Pons (tissue), 1 donor: ENCODE data around the gene OR10A2.
"Not testable (repeated sequence)": the region's sequence is repeated elsewhere in the genome, so short reads cannot be mapped to it uniquely, and the experiment has no call there.

Source experiments
- DNase-seq: peaks from one replicate; pipeline ENCODE4 v3.0.0-alpha.2; 2016; ENCODE audit warnings: low spot score

OR10A2 gene, protein sequence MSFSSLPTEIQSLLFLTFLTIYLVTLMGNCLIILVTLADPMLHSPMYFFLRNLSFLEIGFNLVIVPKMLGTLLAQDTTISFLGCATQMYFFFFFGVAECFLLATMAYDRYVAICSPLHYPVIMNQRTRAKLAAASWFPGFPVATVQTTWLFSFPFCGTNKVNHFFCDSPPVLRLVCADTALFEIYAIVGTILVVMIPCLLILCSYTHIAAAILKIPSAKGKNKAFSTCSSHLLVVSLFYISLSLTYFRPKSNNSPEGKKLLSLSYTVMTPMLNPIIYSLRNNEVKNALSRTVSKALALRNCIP

DNA sequence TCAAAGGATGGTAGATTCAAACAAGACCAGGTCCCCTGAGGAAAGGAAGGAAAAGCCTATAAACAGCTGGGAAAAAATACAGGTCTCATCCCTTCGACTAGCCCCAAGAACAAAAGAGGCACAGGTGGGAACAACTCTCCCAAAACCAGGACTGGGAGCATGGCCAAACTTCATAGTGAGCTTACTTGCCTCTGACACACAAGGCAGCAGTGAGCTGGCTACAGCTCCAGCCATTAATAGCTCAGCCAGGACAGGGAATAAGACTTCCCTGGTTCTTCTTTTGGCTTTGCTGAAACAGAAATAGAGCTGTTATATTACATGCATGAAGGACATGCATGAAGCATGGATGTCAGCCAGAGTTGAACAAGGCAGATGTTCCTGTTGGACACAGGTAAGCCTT lies at the start of gene OR10A2:
Gene OR10A2 (plus strand): TSS at position 97 of the 400 bp plus-strand sequence. CDS start 6,698 bp downstream, outside the sequence.
- DNase-seq = peak; percentile 31

GRCh38 chr11:6813656-6814055 lies 49.2 kb upstream of the OR10A2 start:
- DNase-seq = no peak

GRCh38 chr11:6817694-6818093 lies 45.2 kb upstream of the OR10A2 start:
- no peak for DNase-seq

DNA sequence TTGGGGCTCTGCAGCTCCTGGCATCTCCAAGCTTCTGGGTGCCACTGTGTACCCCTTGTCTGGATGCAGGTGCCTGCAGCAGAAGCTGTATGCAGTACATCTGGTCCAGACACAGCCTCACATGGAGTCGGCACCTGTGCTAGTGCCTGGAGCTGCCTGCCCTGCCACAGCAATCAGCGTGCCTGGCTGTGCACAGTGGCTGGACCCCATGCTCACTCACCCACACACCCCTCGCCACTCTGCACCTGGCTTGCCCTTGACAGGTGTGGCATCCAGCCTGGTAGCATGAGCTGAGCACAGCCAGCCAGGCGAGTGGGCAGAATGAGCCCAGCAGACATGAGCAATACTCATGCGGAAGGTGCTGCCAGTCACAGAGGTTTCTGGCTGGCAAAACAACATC lies 43.9 kb upstream of the OR10A2 start:
- no peak for DNase-seq

GRCh38 chr11:6824136-6824823 lies 38.6 kb upstream of the OR10A2 start:
- no peak for DNase-seq

GRCh38 chr11:6825231-6825744 lies 37.6 kb upstream of the OR10A2 start:
- DNase-seq = no peak

DNA sequence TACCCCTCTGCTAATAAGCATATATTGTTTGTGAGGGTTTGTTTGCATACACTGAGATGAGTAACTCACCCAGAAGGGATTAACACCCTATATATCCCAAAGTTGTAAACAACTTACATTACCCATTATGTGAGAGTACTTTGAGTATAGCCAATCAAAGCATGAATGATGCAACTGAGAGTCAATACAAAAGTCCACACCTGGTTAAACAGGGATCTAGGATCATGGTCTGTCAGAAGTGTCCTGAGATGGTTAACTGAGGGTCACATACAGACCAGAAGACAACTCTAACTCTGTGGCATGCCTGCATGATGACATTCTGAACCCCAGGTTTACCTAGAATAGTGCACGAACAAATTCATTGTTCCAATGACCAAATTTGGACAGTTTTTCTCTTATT lies 34.8 kb upstream of the OR10A2 start:
- DNase-seq = no peak

DNA sequence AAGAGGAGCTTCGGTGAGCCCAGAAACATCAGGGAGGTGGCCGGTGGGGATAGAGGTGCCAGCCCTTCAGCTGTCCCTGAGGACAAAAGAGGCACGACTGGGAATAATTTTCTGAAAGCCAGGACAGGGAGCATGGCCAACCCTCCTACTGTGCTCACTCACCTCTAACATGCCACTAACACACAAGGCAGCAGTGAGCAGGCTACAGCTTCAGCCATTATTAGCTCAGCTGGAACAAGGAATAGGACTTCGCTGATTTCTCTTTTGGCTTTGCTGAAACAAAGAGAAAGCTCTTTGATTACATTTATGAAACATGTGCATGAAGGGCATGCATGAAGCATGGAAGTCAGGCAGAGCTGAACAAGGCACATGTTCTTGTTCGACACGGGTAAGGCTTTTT lies 29.5 kb upstream of the OR10A2 start:
- no peak for DNase-seq

- no peak for DNase-seq
Measured at GRCh38 chr11:6834021-6834420, 28.8 kb upstream of the OR10A2 start.

- no peak for DNase-seq
Measured at GRCh38 chr11:6841694-6842093, 21.2 kb upstream of the OR10A2 start.

- DNase-seq = no peak
Measured at GRCh38 chr11:6843670-6844069, 19.2 kb upstream of the OR10A2 start.

DNA sequence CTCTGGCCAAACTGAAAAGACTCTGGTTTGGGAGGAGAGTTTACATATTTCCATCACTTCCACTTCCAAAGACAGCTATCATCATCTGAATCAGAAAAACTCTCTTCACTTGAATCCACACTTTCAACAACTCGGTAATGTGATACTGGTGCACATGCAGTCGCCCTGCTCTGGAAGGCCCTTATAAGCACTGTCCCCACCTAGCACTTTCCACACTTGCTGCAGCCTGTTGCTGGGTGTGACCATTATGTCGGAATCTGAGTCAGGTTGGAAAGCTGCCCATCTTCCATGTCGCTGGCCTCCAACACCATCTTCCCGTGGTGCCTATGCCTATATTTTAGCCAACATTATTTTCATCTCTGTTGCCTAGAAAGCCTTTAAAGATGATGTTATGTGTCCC lies 18.5 kb upstream of the OR10A2 start:
- no peak for DNase-seq

DNA sequence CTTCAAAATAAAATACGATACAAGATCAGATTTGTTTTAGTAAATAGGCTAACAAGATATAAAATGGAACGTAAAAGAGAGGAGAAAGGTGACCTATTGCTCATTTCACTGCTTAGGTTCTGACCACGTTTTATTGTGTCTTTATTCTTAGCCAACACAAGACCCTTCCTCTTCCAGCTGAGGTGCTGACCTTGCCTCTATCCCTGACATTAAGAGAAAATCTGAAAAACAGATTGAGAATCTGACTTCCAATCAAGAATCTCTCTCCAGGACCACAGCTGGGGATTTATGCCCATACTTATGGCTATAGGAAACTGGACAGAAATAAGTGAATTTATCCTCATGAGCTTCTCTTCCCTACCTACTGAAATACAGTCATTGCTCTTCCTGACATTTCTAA lies 17.5 kb upstream of the OR10A2 start, which contains the start of gene OR10A5:
Gene OR10A5 (plus strand): TSS at position 301 of the 400 bp plus-strand sequence. CDS start 0 bp downstream, at position 301.
- DNase-seq = no peak

DNA sequence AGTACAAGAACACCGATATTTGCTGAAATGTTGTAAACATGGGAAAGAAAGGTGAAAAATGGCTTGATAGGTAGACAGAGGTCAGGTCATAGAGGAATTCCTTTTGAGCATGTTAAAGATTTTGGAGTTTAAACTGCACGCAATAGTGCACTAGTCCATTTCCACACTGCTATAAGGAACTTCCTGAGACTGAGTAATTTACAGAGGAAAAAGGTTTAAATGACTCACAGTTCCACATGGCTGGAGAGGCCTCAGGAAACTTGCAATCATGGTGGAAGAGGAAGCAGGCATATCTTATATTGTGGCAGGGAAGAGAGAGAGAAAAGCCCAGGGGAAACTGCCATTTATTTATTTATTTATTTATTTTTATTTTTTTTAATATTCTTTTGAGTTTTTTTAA lies 12.3 kb upstream of the OR10A2 start:
- no peak for DNase-seq

GRCh38 chr11:6854801-6855200 lies 8.1 kb upstream of the OR10A2 start:
- not testable (repeated sequence) for DNase-seq

GRCh38 chr11:6855971-6856541 lies 6.8 kb upstream of the OR10A2 start:
- DNase-seq = peak; percentile 8

DNA sequence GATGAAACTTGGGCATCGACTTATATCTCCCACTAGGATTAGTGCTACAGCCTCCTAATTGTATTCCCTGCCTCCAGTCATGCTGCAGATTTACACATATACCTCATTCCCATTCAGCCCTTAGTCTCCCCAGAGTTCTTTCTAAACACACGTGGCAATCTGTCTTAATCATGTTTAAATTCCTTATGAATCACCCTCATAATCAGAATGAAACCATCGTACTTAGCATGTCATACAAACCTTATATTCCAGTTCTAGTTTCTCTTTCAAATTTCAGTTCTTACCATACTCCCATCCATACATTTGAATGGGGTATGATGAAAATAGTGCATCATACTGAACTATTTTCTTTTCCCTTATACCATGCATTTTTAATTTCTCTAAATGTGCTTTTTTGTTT lies 6.0 kb upstream of the OR10A2 start:
- no peak for DNase-seq

DNA sequence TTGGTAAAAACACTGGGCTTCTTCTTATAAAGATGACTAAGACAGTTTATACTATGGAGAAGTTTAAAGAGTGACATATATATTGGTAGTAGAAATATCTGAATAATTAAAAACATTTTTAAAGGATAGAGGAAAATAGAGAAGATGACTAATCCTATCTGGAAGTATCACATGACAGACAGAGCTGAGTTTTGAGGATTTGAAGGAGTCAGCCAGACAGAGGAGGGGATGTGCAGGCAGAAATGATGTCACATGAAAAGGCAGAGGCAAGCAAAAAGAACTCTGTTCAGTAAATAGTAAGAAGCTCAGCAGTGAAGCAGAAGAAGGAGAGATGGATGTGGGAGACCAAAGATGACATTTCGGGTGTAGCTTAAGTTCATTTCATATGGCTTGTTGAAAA lies 1.6 kb downstream of the OR10A2 start:
- no peak for DNase-seq

DNA sequence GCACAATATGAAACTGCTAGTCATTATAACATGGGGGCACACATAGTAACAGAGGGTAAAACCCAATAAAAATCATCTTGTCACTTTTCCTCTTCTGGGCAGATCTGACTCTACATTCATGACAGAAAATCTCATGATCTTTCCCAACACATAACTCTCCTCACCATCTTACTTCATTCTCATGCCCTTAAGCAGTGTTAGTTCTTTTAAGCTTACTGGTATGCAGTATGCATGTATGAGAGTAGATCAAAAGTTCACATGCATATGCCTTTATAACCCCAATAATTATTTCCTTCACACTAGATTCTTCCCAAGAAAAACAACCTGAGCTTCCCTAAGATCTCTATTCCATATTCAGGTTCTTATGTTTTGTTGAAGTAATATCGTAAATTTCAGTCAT lies 8.4 kb downstream of the OR10A2 start:
- DNase-seq = no peak

- DNase-seq = no peak
Measured at GRCh38 chr11:6875761-6876160, 12.9 kb downstream of the OR10A2 start.

- DNase-seq = no peak
Measured at GRCh38 chr11:6876325-6876724, 13.5 kb downstream of the OR10A2 start, which contains the start of gene OR10A4. Gene OR10A4, plus strand, starts transcription at chr11:6876625. Its CDS starts 23 bp downstream, at chr11:6876648.

DNA sequence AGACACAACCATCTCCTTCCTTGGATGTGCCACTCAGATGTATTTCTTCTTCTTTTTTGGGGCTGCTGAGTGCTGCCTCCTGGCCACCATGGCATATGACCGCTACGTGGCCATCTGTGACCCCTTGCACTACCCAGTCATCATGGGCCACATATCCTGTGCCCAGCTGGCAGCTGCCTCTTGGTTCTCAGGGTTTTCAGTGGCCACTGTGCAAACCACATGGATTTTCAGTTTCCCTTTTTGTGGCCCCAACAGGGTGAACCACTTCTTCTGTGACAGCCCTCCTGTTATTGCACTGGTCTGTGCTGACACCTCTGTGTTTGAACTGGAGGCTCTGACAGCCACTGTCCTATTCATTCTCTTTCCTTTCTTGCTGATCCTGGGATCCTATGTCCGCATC lies 14.1 kb downstream of the OR10A2 start:
- DNase-seq = no peak

- DNase-seq = no peak
Measured at GRCh38 chr11:6882751-6883150, 19.9 kb downstream of the OR10A2 start.
